ENCODE results near the gene SENP3.

DNA sequence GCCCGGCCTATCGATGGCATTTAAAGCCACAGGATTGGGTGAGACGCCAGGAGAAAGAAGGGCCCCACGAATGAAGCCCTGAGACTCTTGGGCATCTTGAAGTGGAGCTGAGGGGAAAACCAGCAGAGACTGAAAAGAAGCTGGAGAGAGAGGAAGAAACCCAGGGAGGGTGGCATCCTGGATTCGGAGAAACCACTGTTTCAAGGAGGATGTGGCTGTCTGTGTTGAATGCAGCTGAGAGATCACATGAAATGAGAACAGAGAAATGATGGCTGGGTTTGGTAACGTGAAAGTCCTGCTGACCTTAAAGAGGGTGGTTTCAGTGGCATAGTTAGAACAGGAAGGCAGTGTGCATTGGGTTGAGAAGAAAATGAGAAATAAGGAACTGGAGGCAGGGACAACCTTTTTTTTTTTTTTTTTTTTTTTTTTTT, 9.1 kb upstream of the SENP3 start:
- TF ChIP-seq, protein P1, sequence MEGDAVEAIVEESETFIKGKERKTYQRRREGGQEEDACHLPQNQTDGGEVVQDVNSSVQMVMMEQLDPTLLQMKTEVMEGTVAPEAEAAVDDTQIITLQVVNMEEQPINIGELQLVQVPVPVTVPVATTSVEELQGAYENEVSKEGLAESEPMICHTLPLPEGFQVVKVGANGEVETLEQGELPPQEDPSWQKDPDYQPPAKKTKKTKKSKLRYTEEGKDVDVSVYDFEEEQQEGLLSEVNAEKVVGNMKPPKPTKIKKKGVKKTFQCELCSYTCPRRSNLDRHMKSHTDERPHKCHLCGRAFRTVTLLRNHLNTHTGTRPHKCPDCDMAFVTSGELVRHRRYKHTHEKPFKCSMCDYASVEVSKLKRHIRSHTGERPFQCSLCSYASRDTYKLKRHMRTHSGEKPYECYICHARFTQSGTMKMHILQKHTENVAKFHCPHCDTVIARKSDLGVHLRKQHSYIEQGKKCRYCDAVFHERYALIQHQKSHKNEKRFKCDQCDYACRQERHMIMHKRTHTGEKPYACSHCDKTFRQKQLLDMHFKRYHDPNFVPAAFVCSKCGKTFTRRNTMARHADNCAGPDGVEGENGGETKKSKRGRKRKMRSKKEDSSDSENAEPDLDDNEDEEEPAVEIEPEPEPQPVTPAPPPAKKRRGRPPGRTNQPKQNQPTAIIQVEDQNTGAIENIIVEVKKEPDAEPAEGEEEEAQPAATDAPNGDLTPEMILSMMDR (IDR thresholded peaks at IDR 0.05), result no peak
- peak; percentile 24 for TF ChIP-seq POLR2A (IDR thresholded peaks at IDR 0.05)

Data from right lobe of liver (tissue), 4 donors.